Left lung (tissue), 10 donors: Measurements from ENCODE around the gene PRICKLE1. TPM values are rescaled to one million over a fixed set of nuclear protein-coding genes. Genes with fewer than 3 reads are reported as not detected.

Experiments
- ATAC-seq: fragments of 200-7000 bp; cut with Tn5 transposase; one replicate; pipeline ENCODE4 v1.9.1; 2020; ENCODE audit warnings: moderate library complexity
- DNase-seq, 4 donors: peaks; one replicate each; pipeline ENCODE4 v3.0.0-alpha.2; 2013 to 2020
- H3K27ac ChIP-seq, 2 donors: fragments of 200-600 bp; sonication (generic) in 1 of 2; one replicate each; pipeline versions ENCODE4 v1.5.0 to v1.8.0; 2020 to 2021
- H3K27me3 ChIP-seq, 2 donors: fragments of 200-600 bp; sonication (generic) in 1 of 2; one replicate each; pipeline versions ENCODE4 v1.5.0 to v1.8.0; 2020 to 2021
- H3K36me3 ChIP-seq, 2 donors: fragments of 200-600 bp; sonication (generic) in 1 of 2; one replicate each; pipeline versions ENCODE4 v1.5.0 to v1.8.0; 2020 to 2021
- H3K4me1 ChIP-seq, 2 donors: fragments of 200-600 bp; one replicate each; pipeline ENCODE4 v1.8.0; 2021
- H3K4me3 ChIP-seq, 2 donors: fragments of 200-600 bp; sonication (generic) in 1 of 2; one replicate each; pipeline versions ENCODE4 v1.5.0 to v1.8.0; 2020 to 2021; ENCODE audit warnings: mild to moderate bottlenecking in 1 of 2
- H3K9me3 ChIP-seq, 2 donors: fragments of 200-600 bp; sonication (generic) in 1 of 2; one replicate each; pipeline versions ENCODE4 v1.5.0 to v1.8.0; 2020 to 2021
- CTCF ChIP-seq, 2 donors: fragments of 200-600 bp; sonication (generic) in 1 of 2; IDR thresholded peaks; one replicate each; pipeline versions ENCODE4 v1.5.0 to v1.8.0; 2021; ENCODE audit warnings: antibody characterized with exemption in 2 of 2
- intact Hi-C, 2 donors: fragments of 100-400 bp; cut with DNase I; formaldehyde crosslinking; loops; one replicate each; pipeline versions ENCODE4 v1.11.2 to v1.14.2; 2022
- polyA plus RNA-seq, 6 donors: library from polyadenylated mRNA; unstranded; fragments of 120-200 nt; gene quantifications; one replicate each; pipeline ENCODE4 v1.2.1, GENCODE V29; 2013; ENCODE audit not compliant: insufficient read length in 6 of 6
- total RNA-seq, 2 donors: library from RNA; stranded (reverse); fragmentation: NEBNext Ultra II Directional; extraction: Animal tissue kit (Norgen Biotek cat#: 25700); gene quantifications; one replicate each; pipeline ENCODE4 v1.2.1, GENCODE V29; 2021
- donor health status: DM: no; HTN: yes; CAD: no.
- donor health status: DM: no; HTN: no; CAD: no.

PRICKLE1 gene
- total and polyA plus RNA-seq, 8 donors = 17.4 to 62.8 (median 49.1) TPM

GRCh38 chr12:42459336-42459847 is 130.2 kb downstream of the PRICKLE1 start:
- intact Hi-C loops = no loop called here
- peaks cover 0 to 24% of the 10 kb centered on the region in 2 donors for H3K36me3 ChIP-seq

GRCh38 chr12:42458575-42458974 is 131.0 kb downstream of the PRICKLE1 start:
- H3K36me3 ChIP-seq = peaks cover 0 to 19% of the 10 kb centered on the region in 2 donors
- no peak for TF ChIP-seq CTCF (IDR thresholded peaks at IDR 0.05)
- H3K4me1 ChIP-seq = no peaks in the 10 kb centered on the region
- ATAC-seq (no peak), DNase-seq (no peak)
- no peaks in the 10 kb centered on the region for H3K9me3 ChIP-seq
- H3K27ac ChIP-seq = no peak overlapping the region
- intact Hi-C loops = no loop called here
- no peak overlapping the region for H3K4me3 ChIP-seq
- H3K27me3 ChIP-seq = no peaks in the 10 kb centered on the region

More at GRCh38 chr12:42459336-42459847, 130.2 kb downstream of the PRICKLE1 start:
- no peaks in the 10 kb centered on the region for H3K4me1 ChIP-seq
- H3K4me3 ChIP-seq = no peak overlapping the region
- ATAC-seq (no peak), DNase-seq (no peak)
- TF ChIP-seq CTCF (IDR thresholded peaks at IDR 0.05) = no peak
- H3K27me3 ChIP-seq = no peaks in the 10 kb centered on the region
- H3K27ac ChIP-seq = no peak overlapping the region
- no peaks in the 10 kb centered on the region for H3K9me3 ChIP-seq

- Histone ChIP-seq H3K27ac (no peak overlapping the region), H3K9me3 (no peaks in the 10 kb centered on the region), H3K27me3 (no peaks in the 10 kb centered on the region), H3K4me3 (no peak overlapping the region), H3K36me3 (peaks cover 0 to 20% of the 10 kb centered on the region in 2 donors), H3K4me1 (peaks cover 0 to 10% of the 10 kb centered on the region in 2 donors)
- TF ChIP-seq CTCF (IDR thresholded peaks at IDR 0.05) = no peak
- DNase-seq (no peak), ATAC-seq (no peak)
- intact Hi-C loops = no loop called here
Observed at GRCh38 chr12:42450248-42450647, 139.3 kb downstream of the PRICKLE1 start.

DNA sequence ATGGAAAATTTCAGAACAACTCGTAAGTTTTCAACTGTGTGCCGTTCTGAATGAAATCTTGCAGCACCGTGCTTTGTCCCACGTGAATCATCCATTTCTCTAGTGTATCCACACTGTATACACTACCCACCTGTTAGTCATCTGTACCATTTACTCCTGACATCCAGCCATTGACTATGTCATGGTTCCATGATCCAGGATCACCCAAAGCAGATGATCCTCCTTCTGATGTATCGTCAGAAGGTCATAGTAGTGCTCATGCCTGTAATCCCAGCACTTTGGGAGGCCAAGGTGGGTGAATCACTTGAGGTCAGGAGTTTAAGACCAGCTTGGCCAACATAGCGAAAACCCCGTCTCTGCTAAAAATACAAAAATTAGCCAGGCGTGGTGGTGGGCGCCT is 140.7 kb downstream of the PRICKLE1 start:
- Histone ChIP-seq H3K9me3 (no peaks in the 10 kb centered on the region), H3K4me1 (peaks cover 0 to 10% of the 10 kb centered on the region in 2 donors), H3K36me3 (peaks cover 0 to 34% of the 10 kb centered on the region in 2 donors), H3K27ac (no peak overlapping the region), H3K27me3 (no peaks in the 10 kb centered on the region), H3K4me3 (no peak overlapping the region)
- DNase-seq (no peak), ATAC-seq (no peak)
- intact Hi-C loops = no loop called here
- no peak for TF ChIP-seq CTCF (IDR thresholded peaks at IDR 0.05)

- no peak overlapping the region for H3K27ac ChIP-seq
- peak; percentile 41 for ATAC-seq
- peaks cover 0 to 49% of the 10 kb centered on the region in 2 donors for H3K36me3 ChIP-seq
- no peaks in the 10 kb centered on the region for H3K27me3 ChIP-seq
- H3K9me3 ChIP-seq = no peaks in the 10 kb centered on the region
- H3K4me1 ChIP-seq = peaks cover 0 to 10% of the 10 kb centered on the region in 2 donors
- intact Hi-C loops = no loop called here
- no peak for DNase-seq
- TF ChIP-seq CTCF (IDR thresholded peaks at IDR 0.05) = no peak
- H3K4me3 ChIP-seq = no peak overlapping the region
Observed at GRCh38 chr12:42447371-42447786, 142.2 kb downstream of the PRICKLE1 start.
